HEK293 (cell line): ENCODE results near the gene SEMA6A.

Source experiments
- KLF7 ChIP-seq: fragments of 450-650 bp; formaldehyde crosslinking; IDR thresholded peaks from 2 replicates; pipeline ENCODE4 v1.5.1; 2016; ENCODE audit warnings: missing biosample characterization, missing genetic modification characterization, borderline replicate concordance
- SP2 ChIP-seq: fragments of 450-650 bp; formaldehyde crosslinking; IDR thresholded peaks from 2 replicates; pipeline ENCODE4 v1.5.1; 2016; ENCODE audit warnings: missing biosample characterization, missing genetic modification characterization
- TF ChIP-seq, protein P1 (sequence below): fragments of 450-650 bp; formaldehyde crosslinking; IDR thresholded peaks from 2 replicates; pipeline ENCODE4 v1.5.1; 2016; ENCODE audit warnings: missing biosample characterization, missing genetic modification characterization
- TF ChIP-seq, protein P2 (sequence below): sonication (generic); formaldehyde crosslinking; IDR thresholded peaks from 2 replicates; pipeline ENCODE4 v1.8.1; 2022; ENCODE audit warnings: mild to moderate bottlenecking, moderate library complexity, missing genetic modification reagents
- TF ChIP-seq, protein P3 (sequence below): fragments of 450-650 bp; formaldehyde crosslinking; IDR thresholded peaks from 2 replicates; pipeline ENCODE4 v1.5.1; 2016; ENCODE audit warnings: missing biosample characterization, missing genetic modification characterization

DNA sequence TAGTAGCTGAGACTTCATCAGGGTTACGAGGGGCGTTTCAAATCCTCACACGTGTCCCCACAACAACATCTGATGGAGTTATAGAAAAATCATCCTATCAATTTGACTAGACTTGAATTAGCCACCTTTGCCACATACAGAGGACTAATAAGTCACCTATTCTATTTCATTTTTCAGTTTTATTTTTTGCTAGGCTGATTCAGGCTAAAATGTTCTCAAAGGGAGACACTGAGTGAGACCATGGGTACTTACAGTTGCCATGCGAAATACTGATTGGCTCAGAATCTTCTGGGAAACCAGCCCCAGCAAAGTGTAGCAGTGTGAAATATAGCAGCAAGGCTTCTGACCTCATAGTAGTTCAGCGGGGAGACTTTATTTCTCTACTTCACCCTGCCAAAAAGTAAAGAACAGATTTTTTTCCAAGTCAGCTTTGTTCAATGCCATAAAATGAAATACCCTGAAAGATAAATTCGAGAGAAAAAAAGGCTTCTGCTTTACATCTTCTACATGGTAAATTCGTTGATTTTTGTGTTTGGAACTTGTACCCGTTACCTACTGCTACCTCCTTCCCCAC is 69.9 kb downstream of the SEMA6A start:
- TF ChIP-seq, protein P1, sequence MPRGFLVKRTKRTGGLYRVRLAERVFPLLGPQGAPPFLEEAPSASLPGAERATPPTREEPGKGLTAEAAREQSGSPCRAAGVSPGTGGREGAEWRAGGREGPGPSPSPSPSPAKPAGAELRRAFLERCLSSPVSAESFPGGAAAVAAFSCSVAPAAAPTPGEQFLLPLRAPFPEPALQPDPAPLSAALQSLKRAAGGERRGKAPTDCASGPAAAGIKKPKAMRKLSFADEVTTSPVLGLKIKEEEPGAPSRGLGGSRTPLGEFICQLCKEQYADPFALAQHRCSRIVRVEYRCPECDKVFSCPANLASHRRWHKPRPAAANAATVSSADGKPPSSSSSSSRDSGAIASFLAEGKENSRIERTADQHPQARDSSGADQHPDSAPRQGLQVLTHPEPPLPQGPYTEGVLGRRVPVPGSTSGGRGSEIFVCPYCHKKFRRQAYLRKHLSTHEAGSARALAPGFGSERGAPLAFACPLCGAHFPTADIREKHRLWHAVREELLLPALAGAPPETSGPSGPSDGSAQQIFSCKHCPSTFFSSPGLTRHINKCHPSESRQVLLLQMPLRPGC, result no peak
- TF ChIP-seq, protein P2, sequence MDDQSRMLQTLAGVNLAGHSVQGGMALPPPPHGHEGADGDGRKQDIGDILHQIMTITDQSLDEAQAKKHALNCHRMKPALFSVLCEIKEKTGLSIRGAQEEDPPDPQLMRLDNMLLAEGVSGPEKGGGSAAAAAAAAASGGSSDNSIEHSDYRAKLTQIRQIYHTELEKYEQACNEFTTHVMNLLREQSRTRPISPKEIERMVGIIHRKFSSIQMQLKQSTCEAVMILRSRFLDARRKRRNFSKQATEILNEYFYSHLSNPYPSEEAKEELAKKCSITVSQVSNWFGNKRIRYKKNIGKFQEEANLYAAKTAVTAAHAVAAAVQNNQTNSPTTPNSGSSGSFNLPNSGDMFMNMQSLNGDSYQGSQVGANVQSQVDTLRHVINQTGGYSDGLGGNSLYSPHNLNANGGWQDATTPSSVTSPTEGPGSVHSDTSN (CRISPR knock-in tag), result no peak
- TF ChIP-seq SP2 (tag by site-specific recombination), result no peak
- TF ChIP-seq, protein P3, sequence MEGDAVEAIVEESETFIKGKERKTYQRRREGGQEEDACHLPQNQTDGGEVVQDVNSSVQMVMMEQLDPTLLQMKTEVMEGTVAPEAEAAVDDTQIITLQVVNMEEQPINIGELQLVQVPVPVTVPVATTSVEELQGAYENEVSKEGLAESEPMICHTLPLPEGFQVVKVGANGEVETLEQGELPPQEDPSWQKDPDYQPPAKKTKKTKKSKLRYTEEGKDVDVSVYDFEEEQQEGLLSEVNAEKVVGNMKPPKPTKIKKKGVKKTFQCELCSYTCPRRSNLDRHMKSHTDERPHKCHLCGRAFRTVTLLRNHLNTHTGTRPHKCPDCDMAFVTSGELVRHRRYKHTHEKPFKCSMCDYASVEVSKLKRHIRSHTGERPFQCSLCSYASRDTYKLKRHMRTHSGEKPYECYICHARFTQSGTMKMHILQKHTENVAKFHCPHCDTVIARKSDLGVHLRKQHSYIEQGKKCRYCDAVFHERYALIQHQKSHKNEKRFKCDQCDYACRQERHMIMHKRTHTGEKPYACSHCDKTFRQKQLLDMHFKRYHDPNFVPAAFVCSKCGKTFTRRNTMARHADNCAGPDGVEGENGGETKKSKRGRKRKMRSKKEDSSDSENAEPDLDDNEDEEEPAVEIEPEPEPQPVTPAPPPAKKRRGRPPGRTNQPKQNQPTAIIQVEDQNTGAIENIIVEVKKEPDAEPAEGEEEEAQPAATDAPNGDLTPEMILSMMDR, result no peak
- no peak for TF ChIP-seq KLF7
